WI38 (cell line): ENCODE data around the gene PTPRK.
A peak's percentile ranks its signal among the peaks of the same experiment; 100 is the strongest.

Experiments
- H3K4me3 ChIP-seq: 2 replicates; pipeline ENCODE4 v1.5.1; 2011; ENCODE audit warnings: low read depth, mild to moderate bottlenecking, control low read depth, low read length
- TF ChIP-seq, protein P1 (sequence below): IDR thresholded peaks from 2 replicates; pipeline ENCODE4 v1.5.1; 2012; ENCODE audit warnings: low read depth, mild to moderate bottlenecking, control low read depth, low read length

Gene PTPRK

DNA sequence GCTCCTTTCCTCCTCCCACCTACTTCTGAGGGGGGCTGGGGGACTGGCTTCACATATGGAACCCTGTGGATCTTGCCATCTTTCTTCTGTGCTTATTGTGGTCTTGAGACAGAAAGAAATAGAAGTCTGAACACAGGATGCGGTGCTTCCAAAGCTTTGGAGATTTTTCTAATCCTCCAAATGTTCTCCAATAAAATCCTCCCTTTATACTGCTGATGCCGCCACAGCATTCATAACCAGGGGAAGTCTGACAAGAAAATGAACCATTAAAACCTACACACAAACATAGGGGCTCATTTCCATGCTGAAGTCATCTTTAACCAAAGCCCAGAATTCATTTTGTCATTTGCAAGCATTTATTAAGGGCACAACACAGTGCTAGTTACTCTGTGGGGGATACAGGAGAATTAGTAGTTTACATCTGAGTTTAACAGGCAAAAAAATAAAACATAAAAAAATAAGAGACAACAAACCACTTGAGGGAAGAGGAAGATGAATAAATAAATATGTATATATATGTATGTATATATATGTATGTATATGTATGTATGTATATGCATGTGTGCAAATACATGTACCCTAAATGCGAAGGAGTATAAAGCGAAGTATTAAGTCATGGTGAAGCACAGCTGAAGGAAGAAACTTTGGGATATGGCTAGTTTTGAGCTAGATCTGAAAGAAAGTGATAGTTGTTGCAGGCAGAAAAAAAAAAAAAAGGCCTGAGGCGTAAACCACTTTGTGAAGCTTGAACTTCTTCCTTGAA is 5.9 kb upstream of the PTPRK start:
- H3K4me3 ChIP-seq, result no peak overlapping the region
- TF ChIP-seq, protein P1, sequence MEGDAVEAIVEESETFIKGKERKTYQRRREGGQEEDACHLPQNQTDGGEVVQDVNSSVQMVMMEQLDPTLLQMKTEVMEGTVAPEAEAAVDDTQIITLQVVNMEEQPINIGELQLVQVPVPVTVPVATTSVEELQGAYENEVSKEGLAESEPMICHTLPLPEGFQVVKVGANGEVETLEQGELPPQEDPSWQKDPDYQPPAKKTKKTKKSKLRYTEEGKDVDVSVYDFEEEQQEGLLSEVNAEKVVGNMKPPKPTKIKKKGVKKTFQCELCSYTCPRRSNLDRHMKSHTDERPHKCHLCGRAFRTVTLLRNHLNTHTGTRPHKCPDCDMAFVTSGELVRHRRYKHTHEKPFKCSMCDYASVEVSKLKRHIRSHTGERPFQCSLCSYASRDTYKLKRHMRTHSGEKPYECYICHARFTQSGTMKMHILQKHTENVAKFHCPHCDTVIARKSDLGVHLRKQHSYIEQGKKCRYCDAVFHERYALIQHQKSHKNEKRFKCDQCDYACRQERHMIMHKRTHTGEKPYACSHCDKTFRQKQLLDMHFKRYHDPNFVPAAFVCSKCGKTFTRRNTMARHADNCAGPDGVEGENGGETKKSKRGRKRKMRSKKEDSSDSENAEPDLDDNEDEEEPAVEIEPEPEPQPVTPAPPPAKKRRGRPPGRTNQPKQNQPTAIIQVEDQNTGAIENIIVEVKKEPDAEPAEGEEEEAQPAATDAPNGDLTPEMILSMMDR, result no peak

DNA sequence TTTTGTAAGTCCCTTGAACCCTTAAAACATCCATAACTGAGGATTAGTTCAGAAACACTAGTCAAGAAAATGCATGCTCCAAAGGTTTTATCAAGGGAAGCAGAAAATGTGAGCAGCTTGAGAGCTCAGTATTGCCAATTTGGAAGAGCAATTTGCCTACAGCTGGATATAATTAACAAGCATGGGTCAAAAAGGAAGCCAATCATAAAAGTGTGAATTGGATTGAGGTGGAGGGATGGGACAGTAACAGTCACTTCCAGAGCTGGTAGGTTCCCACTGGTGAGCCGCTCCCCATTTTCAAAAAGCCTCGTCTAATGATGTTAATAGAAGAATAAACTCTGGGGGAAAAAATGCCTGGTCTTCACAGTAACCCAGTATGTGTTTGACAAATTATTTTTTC is 5.0 kb upstream of the PTPRK start:
- no peak overlapping the region for H3K4me3 ChIP-seq
- TF ChIP-seq, protein P1, result no peak

DNA sequence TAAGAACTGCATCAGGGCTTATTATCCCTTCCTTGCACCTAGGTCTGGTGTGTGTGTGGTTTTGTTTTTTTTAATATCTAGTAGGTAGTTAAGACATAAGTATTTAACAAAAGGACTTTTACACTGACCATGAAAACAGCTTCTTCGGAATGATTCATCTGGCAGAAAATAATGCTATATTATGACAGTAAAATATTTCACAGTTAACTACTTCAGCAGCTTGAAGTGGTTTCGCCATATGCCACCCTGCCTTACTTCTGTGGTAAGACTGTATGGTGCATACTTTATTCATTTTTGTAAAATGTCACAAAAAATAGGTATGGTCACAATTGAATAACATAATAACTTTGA is 858 bp upstream of the PTPRK start:
- TF ChIP-seq, protein P1, result no peak
- H3K4me3 ChIP-seq, result peak overlapping the region; percentile 95

DNA sequence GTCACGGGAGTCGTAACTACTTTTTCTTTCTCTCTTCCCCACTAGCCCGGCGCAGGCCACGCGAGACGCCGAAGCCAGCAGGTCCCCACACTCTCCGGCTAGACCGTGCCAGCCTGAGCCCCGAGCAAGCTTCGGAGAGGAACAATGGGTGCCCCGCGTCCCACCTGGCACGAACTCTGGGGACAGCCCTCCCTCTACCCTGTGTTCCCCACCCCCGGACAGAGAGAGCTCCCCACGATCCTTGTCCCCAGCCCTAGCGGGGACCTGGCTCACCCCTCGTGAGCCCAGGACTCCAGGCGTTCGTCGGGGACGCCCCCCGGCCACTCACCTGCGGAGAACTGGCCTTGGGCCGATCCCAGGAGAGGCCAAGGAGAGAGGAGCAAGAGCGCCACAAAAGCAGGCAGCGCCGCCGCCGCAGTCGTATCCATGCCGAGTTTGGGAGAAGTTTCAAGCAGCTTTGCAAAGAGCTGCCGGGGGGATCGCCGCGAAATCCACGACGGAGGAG is 416 bp downstream of the PTPRK start:
- H3K4me3 ChIP-seq, result peak overlapping the region; percentile 95

DNA sequence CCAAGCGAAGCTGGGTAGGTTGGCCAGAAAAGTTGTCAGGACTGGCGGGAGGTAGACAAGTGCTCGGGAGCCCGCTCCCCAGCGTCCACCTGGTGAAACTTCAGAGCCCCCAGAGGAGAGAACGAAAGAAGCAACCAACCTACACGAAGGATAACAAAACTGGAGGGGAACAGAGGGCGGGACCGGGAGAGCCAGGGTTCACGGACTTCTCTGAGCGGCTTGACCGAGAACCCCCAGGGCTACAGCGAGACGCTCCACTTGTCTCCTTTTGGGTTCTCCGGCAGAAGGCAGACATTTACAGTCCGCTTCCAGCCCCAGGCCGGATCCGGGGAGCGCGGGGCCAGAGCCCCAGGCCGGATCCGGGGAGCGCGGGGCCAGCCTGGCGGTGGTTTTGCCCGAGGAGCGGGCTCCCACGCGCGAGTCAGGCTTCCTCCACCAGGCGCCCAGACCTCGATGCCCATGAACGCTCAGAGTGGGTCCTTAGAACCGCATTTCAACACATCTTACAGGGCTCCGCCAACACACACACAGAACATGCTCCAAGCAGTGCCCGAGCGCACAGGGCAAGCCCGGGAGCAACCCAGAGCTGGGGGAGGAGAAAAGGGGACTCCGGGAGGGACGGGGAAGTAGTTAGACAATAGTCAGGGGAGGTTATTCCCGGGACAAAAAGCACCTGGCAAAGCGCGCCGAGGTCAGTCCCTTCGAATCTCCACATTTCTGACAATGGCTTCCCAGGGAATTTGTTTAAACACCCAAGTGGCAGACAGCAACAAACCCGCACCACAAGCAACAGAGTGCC is 1.1 kb downstream of the PTPRK start:
- TF ChIP-seq, protein P1, result no peak
- peak overlapping the region; percentile 95 for H3K4me3 ChIP-seq

More for the DNA sequence above, 416 bp downstream of the PTPRK start:
- TF ChIP-seq, protein P1, result no peak

DNA sequence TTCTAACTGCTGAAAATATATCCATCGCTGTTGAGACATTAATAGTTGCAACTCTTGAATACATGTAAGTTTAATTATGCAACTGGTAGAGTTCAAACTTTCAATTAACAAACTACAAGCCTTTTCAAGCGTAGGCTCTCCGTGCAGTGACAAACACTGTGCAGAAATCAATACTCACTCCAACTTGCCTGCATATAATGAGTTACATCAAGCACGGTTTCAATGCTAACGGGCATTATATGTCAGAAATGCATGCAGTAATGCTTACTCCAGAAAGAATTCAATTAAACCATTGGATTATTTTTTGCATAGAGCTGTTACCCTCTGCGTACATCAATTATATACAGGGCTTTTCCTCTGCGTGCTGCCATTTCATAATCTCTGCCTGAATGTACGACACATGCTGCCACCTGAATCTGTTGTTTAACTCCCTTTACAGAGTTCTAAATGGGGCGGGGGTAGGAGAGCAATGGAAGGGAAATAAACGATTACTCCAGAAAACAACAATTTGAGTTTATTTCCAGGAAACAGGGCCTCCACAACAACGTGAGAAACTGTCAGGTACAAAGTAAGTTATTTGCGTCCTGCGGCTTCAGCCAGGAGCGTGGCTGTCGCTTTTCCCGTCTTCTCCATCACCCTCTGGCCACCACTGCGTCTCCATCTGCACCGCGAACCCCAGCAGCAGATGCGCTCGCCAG is 1.8 kb downstream of the PTPRK start:
- H3K4me3 ChIP-seq, result peak overlapping the region; percentile 95
- TF ChIP-seq, protein P1, result no peak
